GM19452 (cell line): ENCODE data around the gene OR2H2.

Experiments
- ATAC-seq: cut with Tn5 transposase; IDR thresholded peaks from one replicate; pipeline ENCODE4 v1.9.1; 2021; ENCODE audit not compliant: unreplicated experiment

OR2H2 gene

GRCh38 chr6:29590218-29590808, 5.4 kb downstream of the OR2H2 start:
- ATAC-seq, result no peak

GRCh38 chr6:29591677-29592076, 6.8 kb downstream of the OR2H2 start:
- ATAC-seq, result no peak

GRCh38 chr6:29593199-29593855, 8.4 kb downstream of the OR2H2 start:
- ATAC-seq, result no peak

- ATAC-seq, result no peak
These were observed 11.5 kb downstream of the OR2H2 start for GRCh38 chr6:29596381-29596900.

GRCh38 chr6:29597184-29597583, 12.3 kb downstream of the OR2H2 start:
- no peak for ATAC-seq

- ATAC-seq, result no peak
These were observed 13.3 kb downstream of the OR2H2 start for GRCh38 chr6:29598172-29598747.

GRCh38 chr6:29602564-29603361, 17.8 kb downstream of the OR2H2 start:
- ATAC-seq, result no peak

- ATAC-seq, result no peak
These were observed 18.5 kb downstream of the OR2H2 start for GRCh38 chr6:29603456-29603855.

GRCh38 chr6:29603930-29604329, 19.0 kb downstream of the OR2H2 start:
- no peak for ATAC-seq

GRCh38 chr6:29608131-29608530, 23.2 kb downstream of the OR2H2 start:
- ATAC-seq, result no peak

GRCh38 chr6:29610540-29610939, 25.6 kb downstream of the OR2H2 start:
- ATAC-seq, result no peak

- ATAC-seq, result no peak
These were observed 26.5 kb downstream of the OR2H2 start for GRCh38 chr6:29611426-29611825.

- no peak for ATAC-seq
These were observed 33.0 kb downstream of the OR2H2 start for GRCh38 chr6:29617782-29618554.

- no peak for ATAC-seq
These were observed 34.7 kb downstream of the OR2H2 start for GRCh38 chr6:29619578-29620160.

- ATAC-seq, result no peak
These were observed 35.7 kb downstream of the OR2H2 start for GRCh38 chr6:29620630-29621029.

GRCh38 chr6:29624520-29624961, 39.6 kb downstream of the OR2H2 start:
- no peak for ATAC-seq

GRCh38 chr6:29625337-29625930, 40.5 kb downstream of the OR2H2 start:
- no peak for ATAC-seq

GRCh38 chr6:29626948-29627754, 42.2 kb downstream of the OR2H2 start:
- ATAC-seq, result no peak

GRCh38 chr6:29627755-29628418, 43.0 kb downstream of the OR2H2 start:
- no peak for ATAC-seq
